CD4-positive, alpha-beta T cell treated with Interferon alpha-2 for 1 hour (primary cell): Measurements from ENCODE around the gene VAMP5.
"Not testable (repeated sequence)": the region's sequence is repeated elsewhere in the genome, so short reads cannot be mapped to it uniquely, and the experiment has no call there.

Experiments used
- DNase-seq, 2 donors: peaks; one replicate each; pipeline ENCODE4 v3.0.0-alpha.2; 2020 to 2022

The VAMP5 gene

GRCh38 chr2:85584857-85585780, 888 bp downstream of the VAMP5 start:
- no peak for DNase-seq

- DNase-seq: no peak
Observed at GRCh38 chr2:85585781-85586105, 1.5 kb downstream of the VAMP5 start.

GRCh38 chr2:85588236-85588635, 4.0 kb downstream of the VAMP5 start:
- DNase-seq: no peak

GRCh38 chr2:85588645-85589044, 4.4 kb downstream of the VAMP5 start:
- DNase-seq: no peak

- no peak for DNase-seq
Observed at GRCh38 chr2:85589181-85589580, 5.0 kb downstream of the VAMP5 start.

GRCh38 chr2:85589982-85590791, 6.0 kb downstream of the VAMP5 start:
- DNase-seq: no peak

- DNase-seq: no peak
Observed at GRCh38 chr2:85590950-85591349, 6.7 kb downstream of the VAMP5 start.

GRCh38 chr2:85591563-85591962, 7.3 kb downstream of the VAMP5 start:
- no peak for DNase-seq

GRCh38 chr2:85592299-85592698, 8.1 kb downstream of the VAMP5 start:
- DNase-seq: not testable (repeated sequence)

GRCh38 chr2:85593023-85593422, 8.8 kb downstream of the VAMP5 start:
- DNase-seq: no peak

- DNase-seq: no peak
Observed at GRCh38 chr2:85594715-85595300, 10.6 kb downstream of the VAMP5 start.

GRCh38 chr2:85595301-85596025, 11.2 kb downstream of the VAMP5 start, which contains the start of gene RNF181:
TSS of gene RNF181 (plus strand) at chr2:85595745. CDS start at chr2:85595764, 19 bp downstream.
- peak; percentile 93 to 95 for DNase-seq

GRCh38 chr2:85596026-85596333, 11.7 kb downstream of the VAMP5 start:
- DNase-seq: no peak

GRCh38 chr2:85596486-85597143, 12.4 kb downstream of the VAMP5 start:
- DNase-seq: no peak

GRCh38 chr2:85597241-85597640, 13.0 kb downstream of the VAMP5 start:
- DNase-seq: no peak

GRCh38 chr2:85598594-85599340, 14.5 kb downstream of the VAMP5 start:
- no peak for DNase-seq

GRCh38 chr2:85599468-85600234, 15.4 kb downstream of the VAMP5 start:
- no peak for DNase-seq

- no peak for DNase-seq
Observed at GRCh38 chr2:85600235-85600575, 16.0 kb downstream of the VAMP5 start.

- no peak for DNase-seq
Observed at GRCh38 chr2:85600951-85601770, 16.9 kb downstream of the VAMP5 start.
